A549 (cell line): ENCODE measurements around the gene FAM229B.

Experiments used
- CEBPB ChIP-seq, 2 experiments: fragments of >200 bp in 1 of 2; sonication (Bioruptor Twin) in 1 of 2; formaldehyde crosslinking in 1 of 2; IDR thresholded peaks; 2 replicates each; pipeline ENCODE4 v1.6.1; 2012 to 2016
- CTCF ChIP-seq: fragments of >200 bp; sonication (Bioruptor Twin); formaldehyde crosslinking; IDR thresholded peaks from 3 replicates; pipeline ENCODE4 v1.5.1; 2016
- EP300 ChIP-seq, 2 experiments: fragments of >200 bp; sonication (Bioruptor Twin); formaldehyde crosslinking; IDR thresholded peaks; 2 replicates in 1 of 2; 3 replicates in 1 of 2; pipeline ENCODE4 v1.6.1; 2016 to 2017
- JUN ChIP-seq, 2 experiments: fragments of >200 bp; sonication (Bioruptor Twin); formaldehyde crosslinking; IDR thresholded peaks; 2 replicates in 1 of 2; 3 replicates in 1 of 2; pipeline ENCODE4 v1.6.1; 2016 to 2017
- KDM1A ChIP-seq: fragments of 200-600 bp; sonication (generic); IDR thresholded peaks from 2 replicates; pipeline ENCODE4 v1.6.1; 2016; ENCODE audit warnings: low read depth, mild to moderate bottlenecking
- NR3C1 ChIP-seq: fragments of >200 bp; sonication (Bioruptor Twin); formaldehyde crosslinking; IDR thresholded peaks from 3 replicates; pipeline ENCODE4 v1.6.1; 2017
- POLR2A ChIP-seq: IDR thresholded peaks from 2 replicates; pipeline ENCODE4 v1.6.1; 2012; ENCODE audit warnings: mild to moderate bottlenecking, low read length
- RAD21 ChIP-seq, 2 experiments: fragments of >200 bp in 1 of 2; sonication (Bioruptor Twin) in 1 of 2; formaldehyde crosslinking in 1 of 2; IDR thresholded peaks in 1 of 2; conservative IDR thresholded peaks in 1 of 2; 2 replicates in 1 of 2; 3 replicates in 1 of 2; pipeline ENCODE4 v1.6.1; 2012 to 2018; ENCODE audit warnings: inconsistent platforms in 1 of 2
- REST ChIP-seq: fragments of 200-600 bp; sonication (generic); IDR thresholded peaks from 2 replicates; pipeline ENCODE4 v1.6.1; 2016; ENCODE audit warnings: antibody characterized with exemption, mild to moderate bottlenecking, moderate library complexity
- SMC3 ChIP-seq: fragments of >200 bp; sonication (Bioruptor Twin); formaldehyde crosslinking; IDR thresholded peaks from 3 replicates; pipeline ENCODE4 v1.6.1; 2018; ENCODE audit warnings: inconsistent platforms
- USF2 ChIP-seq: fragments of 450-650 bp; IDR thresholded peaks from 2 replicates; pipeline ENCODE4 v1.6.1; 2014; ENCODE audit warnings: antibody characterized with exemption

- TF ChIP-seq CTCF, result no peak
- TF ChIP-seq RAD21 (conservative IDR thresholded peaks at IDR 0.05 in 1 of 2, IDR thresholded peaks at IDR 0.05 in 1 of 2), result no peak
- no peak for TF ChIP-seq REST
- no peak for TF ChIP-seq POLR2A
- no peak for TF ChIP-seq NR3C1
- no peak for TF ChIP-seq JUN (IDR thresholded peaks at IDR 0.05)
- no peak for TF ChIP-seq CEBPB (IDR thresholded peaks at IDR 0.05)
- no peak for TF ChIP-seq EP300 (IDR thresholded peaks at IDR 0.05)
- TF ChIP-seq USF2, result no peak
- TF ChIP-seq KDM1A, result no peak
- TF ChIP-seq SMC3, result no peak
Observed at GRCh38 chr6:112054001-112054400, 33.4 kb upstream of the FAM229B start, which contains the start of gene CCN6.
